Measurements from ENCODE around the gene PCID2. TPM values are rescaled to one million over a fixed set of nuclear protein-coding genes. Genes with fewer than 3 reads are reported as not detected.
A peak's percentile ranks its signal among the peaks of the same experiment; 100 is the strongest.

Gene PCID2
- total RNA-seq (2016; rRNA removed; fragmentation: Illumina TruSeq; extraction: Trizol) = 65.0 and 76.4 TPM in 2 replicates
- total RNA-seq (2016; cell fraction: cytosol; rRNA removed; fragmentation: Illumina TruSeq; extraction: Trizol; ENCODE audit: low read depth) = 16.3 and 17.9 TPM in 2 replicates
- total RNA-seq (2016; cell fraction: insoluble cytoplasmic fraction; rRNA removed; fragmentation: Illumina TruSeq; extraction: Trizol) = 67.6 and 78.5 TPM in 2 replicates
- total RNA-seq (2016; cell fraction: membrane; rRNA removed; fragmentation: Illumina TruSeq; extraction: Trizol) = 25.4 and 26.5 TPM in 2 replicates
- total RNA-seq (2016; cell fraction: nucleus; rRNA removed; fragmentation: Illumina TruSeq; extraction: Trizol) = 58.5 and 66.9 TPM in 2 replicates
- 104 and 111 TPM in 2 replicates for polyA plus RNA-seq (2011; rRNA removed)
- polyA plus RNA-seq (2011; cell fraction: cytosol; rRNA removed) = 47.7 and 57.2 TPM in 2 replicates
- polyA plus RNA-seq (2011; cell fraction: nucleus; rRNA removed) = 185 and 190 TPM in 2 replicates
- 56.8 and 63.4 TPM in 2 replicates for polyA plus RNA-seq (2012)
- polyA plus RNA-seq (2016; cell fraction: cytosol; fragmentation: Illumina TruSeq; extraction: Trizol; ENCODE audit: low read depth) = 9.0 and 9.1 TPM in 2 replicates
- 68.7 and 72.7 TPM in 2 replicates for polyA plus RNA-seq (2016; cell fraction: insoluble cytoplasmic fraction; fragmentation: Illumina TruSeq; extraction: Trizol; ENCODE audit: low read depth)
- polyA plus RNA-seq (2016; cell fraction: membrane; fragmentation: Illumina TruSeq; extraction: Trizol; ENCODE audit: low read depth) = 14.2 and 15.6 TPM in 2 replicates
- polyA plus RNA-seq (2016; cell fraction: nucleus; fragmentation: Illumina TruSeq; extraction: Trizol; ENCODE audit: insufficient read depth, low read depth) = 89.2 and 96.9 TPM in 2 replicates
- 52.5 and 174 TPM in 2 replicates for polyA minus RNA-seq (2011; rRNA and poly(A)+ RNA removed; ENCODE audit: low replicate concordance)
- polyA minus RNA-seq (2011; cell fraction: cytosol; rRNA and poly(A)+ RNA removed) = 23.5 and 34.0 TPM in 2 replicates
- polyA minus RNA-seq (2011; cell fraction: nucleus; rRNA and poly(A)+ RNA removed) = 161 and 207 TPM in 2 replicates
- percentile 90 among the genes with signal in this experiment for Bru-seq, nascent RNA
- percentile 95 among the genes with signal in this experiment for BruChase-seq, experiment 1, labeled RNA remaining after a 6-hour chase
- percentile 95 among the genes with signal in this experiment for BruChase-seq, experiment 2, labeled RNA remaining after a 2-hour chase
- long read RNA-seq, experiment 1, transcript PCID2-206 (15 exons, 1,671 nt) = minor isoform, 12 of 94 reads
- long read RNA-seq, experiment 1, transcript PCID2-202 (14 exons, 1,898 nt) = major isoform, 43 of 94 reads
- long read RNA-seq, experiment 1, transcript PCID2-205 (15 exons, 1,654 nt) = minor isoform, 6 of 94 reads
- long read RNA-seq, experiment 1, partial matches to known transcripts = 8 of 94 reads
- long read RNA-seq, experiment 1, other reads (novel, unspliced or antisense) = 25 of 94 reads
- long read RNA-seq, experiment 2, partial matches to known transcripts = 7 of 24 reads
- long read RNA-seq, experiment 2, other reads (novel, unspliced or antisense) = 17 of 24 reads

- DNase-seq (ENCODE audit: low spot score) (peak; percentile 82), ATAC-seq (peak; percentile 86), FAIRE-seq (no peak)
- H3K9ac ChIP-seq (ENCODE audit: insufficient read depth, low read depth, low read length) = peak within 1 kb of the TSS; percentile 96
- H3K4me1 ChIP-seq (ENCODE audit: insufficient read depth, low read length) = peaks cover 71% of the 10 kb centered on the region
- peaks cover 87% of the 10 kb centered on the region for H3K79me2 ChIP-seq (ENCODE audit: insufficient read depth, low read length)
- under 1% methylated on average over 23 of the region's 103 CpGs for WGBS (ENCODE audit: low lambda C conversion rate)
- no peaks in the 10 kb centered on the region for H3K9me3 ChIP-seq (ENCODE audit: low read length)
- intact Hi-C loops (cut with micrococcal nuclease; ENCODE audit: unreplicated experiment) = loop anchor here (2.0 to 5.0 kb wide), 2 partner anchors 51 to 86 kb away; partner anchors contain the start of genes F10 and PROZ
- in situ Hi-C loops (cut with HindIII; ENCODE audit: extremely low pct_ligation_motif_present, low pct_unique_long_range_greater_than_20kb) = no loop called here
- no peak within 1 kb of the TSS for H2AFZ ChIP-seq (ENCODE audit: low read length)
- no TSS peak for BruUV-seq (replicated peaks)
- no peaks in the 10 kb centered on the region for H3K27me3 ChIP-seq (ENCODE audit: control insufficient read depth in 1 of 2, insufficient read depth in 2 of 2, low read length in 2 of 2)
- peaks cover 0 to 32% of the 10 kb centered on the region in 2 experiments; a peak in 3 of 5 replicates for H3K36me3 ChIP-seq (replicated peaks in 1 of 2; ENCODE audit: control insufficient read depth in 1 of 2, insufficient read depth in 2 of 2, low read length in 2 of 2)
- H4K20me1 ChIP-seq (ENCODE audit: insufficient read depth, low read length) = peaks cover 32% of the 10 kb centered on the region
- H3K4me2 ChIP-seq (ENCODE audit: low read depth, low read length) = peak within 1 kb of the TSS; percentile 82
- POLR2A ChIA-PET = interaction anchor here (1.0 to 2.9 kb wide), 13 partner anchors 10 to 266 kb away, joined by 3 to 25 read pairs (median 10); partner anchors contain the start of genes F10 and PROZ
- H3K27ac ChIP-seq (ENCODE audit: extremely low read length, insufficient read depth, low read length) = peak within 1 kb of the TSS; percentile 92
- CTCF ChIA-PET (ENCODE audit: low intra/inter-chr PET ratio, low total read pairs) = no interaction called here
- H3K4me3 ChIP-seq (replicated peaks in 1 of 3; ENCODE audit: insufficient read depth in 1 of 3, low read depth in 2 of 3, low read length in 3 of 3) = peak within 1 kb of the TSS; percentile 83 to 96 (median 85)
- TF ChIP-seq ZBTB39 (CRISPR knock-in tag; IDR thresholded peaks at IDR 0.05) = no peak
- TF ChIP-seq HOXA7 (CRISPR knock-in tag; IDR thresholded peaks at IDR 0.05) = no peak
- 0 out of 2 replicates have a peak, but pooled peaks have one; percentile 76 for TF ChIP-seq ATF6 (CRISPR knock-in tag; conservative IDR thresholded peaks at IDR 0.05)
- peak; percentile 69; the same call in 1 of the 2 replicates for TF ChIP-seq MXD4 (CRISPR knock-in tag; IDR thresholded peaks at IDR 0.05)
- no peak for TF ChIP-seq ZNF225 (CRISPR knock-in tag; IDR thresholded peaks at IDR 0.05)
- TF ChIP-seq ZNF672 (CRISPR knock-in tag; IDR thresholded peaks at IDR 0.05) = no peak
- peak; percentile 71; the same call in 1 of the 2 replicates for TF ChIP-seq ZBTB33 (CRISPR knock-in tag; IDR thresholded peaks at IDR 0.05)
- 0 out of 2 replicates have a peak, but pooled peaks have one; percentile 41 for TF ChIP-seq ZNF256 (CRISPR knock-in tag; conservative IDR thresholded peaks at IDR 0.05)
- peak; percentile 83; the same call in 1 of the 2 replicates for TF ChIP-seq ZNF543 (CRISPR knock-in tag; IDR thresholded peaks at IDR 0.05)
Observed at GRCh38 chr13:113208421-113209335, at the start of gene PCID2. Gene PCID2 (minus strand): TSS chr13:113208669. CDS start chr13:113208634, 35 bp downstream.

Data from HepG2 (cell line).